IMR-90 (cell line): ENCODE measurements around the gene KCNG4. TPM values are rescaled to one million over a fixed set of nuclear protein-coding genes. Genes with fewer than 3 reads are reported as not detected.

ENCODE experiments used
- ATAC-seq: fragments of 200-7000 bp; cut with Tn5 transposase; 2 replicates; pipeline ENCODE4 v1.9.1; 2020; ENCODE audit warnings: low read depth, mild to moderate bottlenecking, moderate library complexity
- BruUV-seq: library from RNA; stranded (reverse); fragments of 400-500 nt; replicated peaks from 2 replicates; lab custom pipeline; 2021; lab: Mats Ljungman, UMichigan
- CTCF ChIA-PET: fragments of 300-600 bp; formaldehyde crosslinking; extraction: SDS; loops from one replicate; lab custom pipeline; 2021; ENCODE audit warnings: antibody characterized with exemption; lab: Yijun Ruan, JAX
- POLR2A ChIA-PET: fragments of 300-600 bp; sonication (Branson Sonifier 250); formaldehyde crosslinking; loops from one replicate; lab custom pipeline; 2022; ENCODE audit warnings: antibody characterized with exemption; ENCODE audit not compliant: unreplicated experiment; lab: Charles Lee
- DNase-seq: peaks from one replicate; pipeline ENCODE4 v3.0.0; 2013
- H2AFZ ChIP-seq: replicated peaks from 2 replicates; pipeline ENCODE3; 2013; ENCODE audit warnings: low read length, mild to moderate bottlenecking; ENCODE audit not compliant: poor library complexity
- H2AK5ac ChIP-seq: 2 replicates; pipeline ENCODE4 v1.6.1; 2013; ENCODE audit warnings: low read depth, low read length, inconsistent platforms
- H2AK9ac ChIP-seq: replicated peaks from 2 replicates; pipeline ENCODE3; 2013; ENCODE audit warnings: mild to moderate bottlenecking, low read depth, low read length, moderate library complexity; ENCODE audit not compliant: poor library complexity
- H2BK120ac ChIP-seq: 2 replicates; pipeline ENCODE4 v1.6.1; 2013; ENCODE audit warnings: low read depth, low read length, inconsistent platforms
- H2BK15ac ChIP-seq: 3 replicates; pipeline ENCODE4 v1.6.1; 2013; ENCODE audit warnings: low read depth, low read length, inconsistent platforms
- H2BK20ac ChIP-seq: 2 replicates; pipeline ENCODE4 v1.6.1; 2013; ENCODE audit warnings: low read depth, mild to moderate bottlenecking, inconsistent platforms, low read length, moderate library complexity
- H2BK5ac ChIP-seq: 2 replicates; pipeline ENCODE4 v1.6.1; 2013; ENCODE audit warnings: mild to moderate bottlenecking, low read depth, low read length, inconsistent platforms; ENCODE audit not compliant: poor library complexity, severe bottlenecking
- H3K14ac ChIP-seq: replicated peaks from 2 replicates; pipeline ENCODE4 v1.6.1; 2013; ENCODE audit warnings: low read depth, low read length, inconsistent platforms
- H3K18ac ChIP-seq: 2 replicates; pipeline ENCODE4 v1.6.1; 2013; ENCODE audit warnings: low read depth, low read length, control low read depth
- H3K23ac ChIP-seq: 2 replicates; pipeline ENCODE4 v1.6.1; 2013; ENCODE audit warnings: low read depth, low read length, inconsistent platforms
- H3K27ac ChIP-seq: 2 replicates; pipeline ENCODE4 v1.5.1; 2013; ENCODE audit warnings: mild to moderate bottlenecking, control low read depth, low read length; ENCODE audit not compliant: insufficient read depth
- H3K27me3 ChIP-seq: 2 replicates; pipeline ENCODE4 v1.6.1; 2013; ENCODE audit warnings: low read length; ENCODE audit not compliant: control insufficient read depth, insufficient read depth
- H3K36me3 ChIP-seq: 2 replicates; pipeline ENCODE4 v1.6.1; 2013; ENCODE audit warnings: low read length, mixed read lengths; ENCODE audit not compliant: control insufficient read depth, insufficient read depth
- H3K4ac ChIP-seq: 2 replicates; pipeline ENCODE4 v1.6.1; 2013; ENCODE audit warnings: low read depth, low read length, inconsistent platforms
- H3K4me1 ChIP-seq: 2 replicates; pipeline ENCODE4 v1.6.1; 2013; ENCODE audit warnings: low read length, mixed read lengths; ENCODE audit not compliant: control insufficient read depth, insufficient read depth
- H3K4me2 ChIP-seq: 2 replicates; pipeline ENCODE4 v1.6.1; 2013; ENCODE audit warnings: low read depth, mild to moderate bottlenecking, control low read depth, low read length, moderate library complexity
- H3K4me3 ChIP-seq: 2 replicates; pipeline ENCODE4 v1.5.1; 2013; ENCODE audit warnings: low read depth, mild to moderate bottlenecking, control low read depth, low read length, moderate library complexity; ENCODE audit not compliant: insufficient read depth
- H3K56ac ChIP-seq: 2 replicates; pipeline ENCODE4 v1.6.1; 2013; ENCODE audit warnings: low read length, inconsistent platforms; ENCODE audit not compliant: insufficient read depth; ENCODE audit errors: extremely low read depth
- H3K79me1 ChIP-seq, 2 experiments: 2 replicates each; pipeline ENCODE4 v1.6.1; 2013; ENCODE audit warnings: low read length in 2 of 2, inconsistent platforms in 1 of 2, low read depth in 1 of 2
- H3K9ac ChIP-seq: 2 replicates; pipeline ENCODE4 v1.6.1; 2013; ENCODE audit warnings: low read depth, low read length, control low read depth
- H3K9me1 ChIP-seq: 2 replicates; pipeline ENCODE4 v1.6.1; 2013; ENCODE audit warnings: low read length, inconsistent platforms; ENCODE audit not compliant: insufficient read depth
- H3K9me3 ChIP-seq: 2 replicates; pipeline ENCODE4 v1.6.1; 2013; ENCODE audit warnings: low read length; ENCODE audit not compliant: control insufficient read depth, insufficient read depth
- H4K20me1 ChIP-seq: 2 replicates; pipeline ENCODE4 v1.6.1; 2013; ENCODE audit warnings: low read length, inconsistent platforms; ENCODE audit not compliant: insufficient read depth
- H4K5ac ChIP-seq: 2 replicates; pipeline ENCODE4 v1.6.1; 2013; ENCODE audit warnings: mild to moderate bottlenecking, low read depth, low read length, control low read depth
- H4K8ac ChIP-seq, 2 experiments: 2 replicates each; pipeline ENCODE4 v1.6.1; 2013; ENCODE audit warnings: low read depth in 2 of 2, low read length in 2 of 2, control low read depth in 1 of 2, inconsistent platforms in 1 of 2
- H4K91ac ChIP-seq: 2 replicates; pipeline ENCODE4 v1.6.1; 2013; ENCODE audit warnings: low read depth, low read length, inconsistent platforms; ENCODE audit not compliant: insufficient read depth
- BHLHE40 ChIP-seq: fragments of 150-350 bp; IDR thresholded peaks from 2 replicates; pipeline ENCODE4 v1.6.1; 2016; ENCODE audit warnings: mild to moderate bottlenecking, low read depth, low read length
- CEBPB ChIP-seq: IDR thresholded peaks from 2 replicates; pipeline ENCODE4 v1.6.1; 2012; ENCODE audit warnings: low read depth, low read length, improper control_type of control experiment
- CHD1 ChIP-seq: IDR thresholded peaks from 2 replicates; pipeline ENCODE4 v1.6.1; 2012; ENCODE audit warnings: low read depth, low read length, improper control_type of control experiment
- FOS ChIP-seq: fragments of 150-350 bp; IDR thresholded peaks from 2 replicates; pipeline ENCODE4 v1.6.1; 2016; ENCODE audit warnings: low read depth, low read length
- MAZ ChIP-seq: IDR thresholded peaks from 2 replicates; pipeline ENCODE4 v1.6.1; 2012; ENCODE audit warnings: low read depth, mild to moderate bottlenecking, low read length, improper control_type of control experiment, moderate library complexity, borderline replicate concordance
- POLR2A ChIP-seq: IDR thresholded peaks from 2 replicates; pipeline ENCODE4 v1.6.1; 2012; ENCODE audit warnings: mild to moderate bottlenecking, low read depth, low read length
- RAD21 ChIP-seq: IDR thresholded peaks from 2 replicates; pipeline ENCODE4 v1.6.1; 2012; ENCODE audit warnings: low read length, improper control_type of control experiment
- RCOR1 ChIP-seq: IDR thresholded peaks from 2 replicates; pipeline ENCODE4 v1.6.1; 2012; ENCODE audit warnings: mild to moderate bottlenecking, low read length, improper control_type of control experiment; ENCODE audit not compliant: insufficient replicate concordance
- SMC3 ChIP-seq: fragments of 150-350 bp; IDR thresholded peaks from 2 replicates; pipeline ENCODE4 v1.6.1; 2016; ENCODE audit warnings: low read depth, mild to moderate bottlenecking, antibody characterized with exemption, low read length, moderate library complexity
- WGBS, 2 experiments: methylation state at CpG; one replicate each; pipeline versions ENCODE4 v1.1.5 to v1.1.7; 2013; ENCODE audit warnings: missing lambda C conversion rate in 2 of 2; ENCODE audit not compliant: insufficient read length in 1 of 2; ENCODE audit errors: extremely low coverage in 2 of 2; 5-methylcytosine and 5-hydroxymethylcytosine counted together
- dilution Hi-C: fragments of 300-500 bp; cut with HindIII; formaldehyde crosslinking; loops from one replicate; pipeline ENCODE4 v1.14.3; 2018; ENCODE audit warnings: low sequenced_read_pairs; ENCODE audit not compliant: unreplicated experiment
- in situ Hi-C: fragments of 300-500 bp; cut with MboI; formaldehyde crosslinking; loops from 3 replicates; pipeline ENCODE4 v1.14.3; 2019; ENCODE audit warnings: low sequenced_read_pairs, inconsistent platforms, mixed read lengths
- intact Hi-C: fragments of 100-400 bp; cut with micrococcal nuclease; formaldehyde crosslinking; loops from 2 replicates; pipeline ENCODE4 v1.10.0; 2022
- polyA plus RNA-seq, 3 experiments: library from polyadenylated mRNA; depleted of rRNA; stranded (reverse); fragments of >200 nt; gene quantifications; 2 replicates each; pipeline ENCODE4 v1.2.3, GENCODE V29; 2012; ENCODE audit warnings: low replicate concordance in 1 of 3
- total RNA-seq: library from RNA; depleted of rRNA; stranded (reverse); fragments of >200 nt; gene quantifications from 2 replicates; pipeline ENCODE4 v1.2.3, GENCODE V29; 2012
- TF ChIP-seq, protein P1 (sequence below): fragments of 150-350 bp; IDR thresholded peaks from 2 replicates; pipeline ENCODE4 v1.6.1; 2017; ENCODE audit warnings: mild to moderate bottlenecking, antibody characterized with exemption, low read length, low read depth
- TF ChIP-seq, protein P2 (sequence below): fragments of 150-350 bp; IDR thresholded peaks from 2 replicates; pipeline ENCODE4 v1.6.1; 2016; ENCODE audit warnings: low read depth, mild to moderate bottlenecking, low read length, moderate library complexity, borderline replicate concordance
- TF ChIP-seq, protein P3 (sequence below): conservative IDR thresholded peaks from 2 replicates; pipeline ENCODE4 v1.5.1; 2012; ENCODE audit warnings: mild to moderate bottlenecking, low read depth, low read length, improper control_type of control experiment

The KCNG4 gene
- total and polyA plus RNA-seq, 2 of the 4 experiments (the other 2 are of a cell fraction), result not detected

DNA sequence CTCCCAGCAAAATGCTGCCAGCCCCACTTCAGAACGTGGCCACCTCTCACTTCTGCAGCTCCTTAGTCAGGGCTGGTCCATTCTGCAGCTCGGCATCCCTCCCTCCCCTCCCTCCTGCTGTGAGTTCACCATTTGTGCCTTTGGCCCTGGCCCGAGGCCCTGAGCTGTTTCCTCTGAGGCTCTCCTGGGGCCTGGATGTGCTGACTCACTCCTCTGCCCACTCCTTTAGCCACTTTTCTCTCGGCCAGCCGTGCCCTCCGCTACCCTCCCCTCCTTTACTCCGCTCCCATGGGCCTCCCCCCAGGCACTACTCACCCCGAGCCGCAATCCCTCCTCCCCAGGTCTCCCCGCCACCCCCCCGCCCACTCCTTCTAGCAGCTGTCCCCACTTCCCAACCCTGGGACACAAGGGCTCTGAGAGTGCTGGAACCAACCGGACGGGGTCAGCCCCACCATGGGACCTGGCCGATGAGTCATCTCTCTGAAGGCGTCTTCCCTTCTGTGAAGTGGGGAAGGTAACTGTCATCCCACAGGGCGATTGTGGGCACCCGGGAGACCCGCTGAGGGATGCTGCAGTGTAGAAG lies 11.5 kb downstream of the KCNG4 start (continued):
- TF ChIP-seq POLR2A (no peak), CEBPB (no peak)

GRCh38 chr16:84227548-84227947 lies 12.3 kb downstream of the KCNG4 start:
- Histone ChIP-seq H3K27me3 (peaks cover 12% of the 10 kb centered on the region; the same call in 1 of the 2 replicates), H3K18ac (no peak overlapping the region), H2BK5ac (no peak overlapping the region), H3K4me1 (peaks cover 9% of the 10 kb centered on the region), H3K56ac (no peak overlapping the region), H2BK20ac (0 out of 2 replicates have a peak overlapping the region, but pooled peaks have one; percentile 12), H3K36me3 (no peaks in the 10 kb centered on the region), H3K9me3 (no peaks in the 10 kb centered on the region), H2BK15ac (peak overlapping the region; percentile 80; the same call in 1 of the 3 replicates), H3K4me3 (no peak overlapping the region), H3K4me2 (no peak overlapping the region), H3K23ac (no peak overlapping the region), H2AFZ (no peak overlapping the region), H2AK9ac (peak overlapping the region; percentile 35), H4K91ac (peak overlapping the region; percentile 77; the same call in 1 of the 2 replicates), H3K14ac (peak overlapping the region; percentile 40; the same call in 1 of the 2 replicates), H4K5ac (peak overlapping the region; percentile 5; the same call in 1 of the 2 replicates), H3K79me1 (no peaks in the 10 kb centered on the region), H4K8ac (peak overlapping the region in 1 of 2 experiments; percentile 18; a peak in 2 of 4 replicates), H4K20me1 (no peaks in the 10 kb centered on the region), H3K4ac (peak overlapping the region; percentile 62; the same call in 1 of the 2 replicates), H3K9me1 (peaks cover 6% of the 10 kb centered on the region; the same call in 1 of the 2 replicates), H3K27ac (no peak overlapping the region), H3K9ac (no peak overlapping the region), H2BK120ac (peak overlapping the region; percentile 22; the same call in 1 of the 2 replicates), H2AK5ac (peak overlapping the region; percentile 76)
- dilution Hi-C loops (no loop called here), in situ Hi-C loops (no loop called here), intact Hi-C loops (no loop called here)
- BruUV-seq, result no TSS peak
- 88% methylated on average over 2 of the region's 6 CpGs; no CpG with 5 or more reads in 1 of the 2 experiments for WGBS, 2 experiments
- ChIA-PET POLR2A (interaction anchor here (0.6 kb wide), 1 partner anchor 34 kb away, joined by 3 read pairs; no protein-coding TSS in a partner anchor), CTCF (interaction anchor here (1.2 to 1.5 kb wide), 2 partner anchors 9 to 41 kb away, joined by 3 to 7 read pairs; partner anchors contain the start of gene TAF1C)
- ATAC-seq, result no peak
- no peak for DNase-seq
- no peak for TF ChIP-seq CEBPB
- no peak for TF ChIP-seq CHD1
- TF ChIP-seq SMC3, result no peak
- no peak for TF ChIP-seq RAD21
- TF ChIP-seq BHLHE40, result no peak
- no peak for TF ChIP-seq MAZ
- TF ChIP-seq, protein P1, sequence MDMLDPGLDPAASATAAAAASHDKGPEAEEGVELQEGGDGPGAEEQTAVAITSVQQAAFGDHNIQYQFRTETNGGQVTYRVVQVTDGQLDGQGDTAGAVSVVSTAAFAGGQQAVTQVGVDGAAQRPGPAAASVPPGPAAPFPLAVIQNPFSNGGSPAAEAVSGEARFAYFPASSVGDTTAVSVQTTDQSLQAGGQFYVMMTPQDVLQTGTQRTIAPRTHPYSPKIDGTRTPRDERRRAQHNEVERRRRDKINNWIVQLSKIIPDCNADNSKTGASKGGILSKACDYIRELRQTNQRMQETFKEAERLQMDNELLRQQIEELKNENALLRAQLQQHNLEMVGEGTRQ, result no peak
- TF ChIP-seq, protein P2, sequence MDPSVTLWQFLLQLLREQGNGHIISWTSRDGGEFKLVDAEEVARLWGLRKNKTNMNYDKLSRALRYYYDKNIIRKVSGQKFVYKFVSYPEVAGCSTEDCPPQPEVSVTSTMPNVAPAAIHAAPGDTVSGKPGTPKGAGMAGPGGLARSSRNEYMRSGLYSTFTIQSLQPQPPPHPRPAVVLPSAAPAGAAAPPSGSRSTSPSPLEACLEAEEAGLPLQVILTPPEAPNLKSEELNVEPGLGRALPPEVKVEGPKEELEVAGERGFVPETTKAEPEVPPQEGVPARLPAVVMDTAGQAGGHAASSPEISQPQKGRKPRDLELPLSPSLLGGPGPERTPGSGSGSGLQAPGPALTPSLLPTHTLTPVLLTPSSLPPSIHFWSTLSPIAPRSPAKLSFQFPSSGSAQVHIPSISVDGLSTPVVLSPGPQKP, result no peak
- no peak for TF ChIP-seq RCOR1
- TF ChIP-seq FOS, result no peak
- TF ChIP-seq, protein P3, sequence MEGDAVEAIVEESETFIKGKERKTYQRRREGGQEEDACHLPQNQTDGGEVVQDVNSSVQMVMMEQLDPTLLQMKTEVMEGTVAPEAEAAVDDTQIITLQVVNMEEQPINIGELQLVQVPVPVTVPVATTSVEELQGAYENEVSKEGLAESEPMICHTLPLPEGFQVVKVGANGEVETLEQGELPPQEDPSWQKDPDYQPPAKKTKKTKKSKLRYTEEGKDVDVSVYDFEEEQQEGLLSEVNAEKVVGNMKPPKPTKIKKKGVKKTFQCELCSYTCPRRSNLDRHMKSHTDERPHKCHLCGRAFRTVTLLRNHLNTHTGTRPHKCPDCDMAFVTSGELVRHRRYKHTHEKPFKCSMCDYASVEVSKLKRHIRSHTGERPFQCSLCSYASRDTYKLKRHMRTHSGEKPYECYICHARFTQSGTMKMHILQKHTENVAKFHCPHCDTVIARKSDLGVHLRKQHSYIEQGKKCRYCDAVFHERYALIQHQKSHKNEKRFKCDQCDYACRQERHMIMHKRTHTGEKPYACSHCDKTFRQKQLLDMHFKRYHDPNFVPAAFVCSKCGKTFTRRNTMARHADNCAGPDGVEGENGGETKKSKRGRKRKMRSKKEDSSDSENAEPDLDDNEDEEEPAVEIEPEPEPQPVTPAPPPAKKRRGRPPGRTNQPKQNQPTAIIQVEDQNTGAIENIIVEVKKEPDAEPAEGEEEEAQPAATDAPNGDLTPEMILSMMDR, result no peak
